K562 (cell line): ENCODE data around the gene RASSF3. TPM values are rescaled to one million over a fixed set of nuclear protein-coding genes. Genes with fewer than 3 reads are reported as not detected.

ENCODE experiments used
- ATAC-seq: fragments of 200-7000 bp; cut with Tn5 transposase; 3 replicates; pipeline ENCODE4 v1.9.1; 2020; ENCODE audit warnings: moderate library complexity
- BruUV-seq: library from RNA; stranded (reverse); fragments of 400-500 nt; replicated peaks from 2 replicates; lab custom pipeline; 2021; lab: Mats Ljungman, UMichigan
- CTCF ChIA-PET: fragments of 300-600 bp; formaldehyde crosslinking; extraction: SDS; loops from one replicate; lab custom pipeline; 2021; ENCODE audit warnings: low intra/inter-chr PET ratio; lab: Yijun Ruan, JAX
- POLR2A ChIA-PET: fragments of 300-600, 350-650 bp; sonication (Branson Sonifier 250); formaldehyde crosslinking; extraction: SDS; loops from one replicate; lab custom pipeline; 2021; ENCODE audit warnings: antibody characterized with exemption, inconsistent platforms; lab: Yijun Ruan, JAX
- DNase-seq, 4 experiments: peaks; one replicate each; pipeline versions ENCODE4 v3.0.0 to v3.0.0-alpha.2; 2011 to 2018; ENCODE audit warnings: low spot score in 3 of 4, mixed read lengths in 3 of 4; ENCODE audit errors: extremely low read depth in 1 of 4
- FAIRE-seq: peaks from 2 replicates; lab custom pipeline; 2011; peaks lifted over from hg19 to GRCh38; lab: Jason Lieb, UNC
- H2AFZ ChIP-seq: 2 replicates; pipeline ENCODE4 v1.6.0; 2011; ENCODE audit warnings: low read depth, low read length, control low read depth, inconsistent platforms
- H3K27ac ChIP-seq: fragments of 200-600 bp; 3 replicates; pipeline ENCODE4 v1.8.0; 2011; ENCODE audit warnings: low read depth, mild to moderate bottlenecking, control low read depth, inconsistent platforms, low read length, moderate library complexity, mixed read lengths; ENCODE audit errors: extremely low read depth
- H3K27me3 ChIP-seq, 2 experiments: fragments of 300-600 bp in 1 of 2; 2 replicates in 1 of 2; 3 replicates in 1 of 2; pipeline versions ENCODE4 v1.6.0 to v1.8.0; 2011; ENCODE audit warnings: inconsistent platforms in 2 of 2, low read length in 2 of 2, mild to moderate bottlenecking in 1 of 2, mixed read lengths in 1 of 2, moderate library complexity in 1 of 2; ENCODE audit not compliant: control insufficient read depth in 2 of 2, insufficient read depth in 2 of 2
- H3K36me3 ChIP-seq: fragments of 300-600 bp; 3 replicates; pipeline ENCODE4 v1.8.0; 2011; ENCODE audit warnings: mild to moderate bottlenecking, low read length, inconsistent platforms; ENCODE audit not compliant: control insufficient read depth, insufficient read depth
- H3K4me1 ChIP-seq, 2 experiments: fragments of 200-600 bp in 1 of 2; replicated peaks in 1 of 2; 2 replicates in 1 of 2; 3 replicates in 1 of 2; pipeline versions ENCODE4 v1.5.1 to v1.8.0; 2011; ENCODE audit warnings: inconsistent platforms in 2 of 2, low read length in 2 of 2, mild to moderate bottlenecking in 1 of 2, mixed read lengths in 1 of 2, moderate library complexity in 1 of 2; ENCODE audit not compliant: control insufficient read depth in 2 of 2, insufficient read depth in 2 of 2
- H3K4me2 ChIP-seq: 2 replicates; pipeline ENCODE4 v1.6.1; 2011; ENCODE audit warnings: low read length, control low read depth, inconsistent platforms, mixed read lengths; ENCODE audit not compliant: insufficient read depth
- H3K4me3 ChIP-seq: fragments of 200-600 bp; sonication (generic), shearing (Covaris generic); 2 replicates; pipeline ENCODE4 v1.5.1; 2016; ENCODE audit warnings: control low read depth, inconsistent platforms
- H3K79me2 ChIP-seq: fragments of 200-600 bp; 3 replicates; pipeline ENCODE4 v1.8.0; 2011; ENCODE audit warnings: low read length, inconsistent platforms; ENCODE audit not compliant: control insufficient read depth, insufficient read depth
- H3K9ac ChIP-seq, 2 experiments: 2 replicates each; pipeline versions ENCODE4 v1.6.0 to v1.6.1; 2011; ENCODE audit warnings: low read depth in 2 of 2, low read length in 2 of 2, control low read depth in 1 of 2, inconsistent platforms in 1 of 2, mild to moderate bottlenecking in 1 of 2, mixed read lengths in 1 of 2; ENCODE audit not compliant: insufficient read depth in 1 of 2
- H3K9me1 ChIP-seq: one replicate; pipeline ENCODE4 v1.6.0; 2011; ENCODE audit warnings: inconsistent platforms, mild to moderate bottlenecking, low read length, moderate library complexity; ENCODE audit not compliant: control insufficient read depth, insufficient read depth
- H3K9me3 ChIP-seq: replicated peaks from 2 replicates; pipeline ENCODE4 v1.5.1; 2011; ENCODE audit warnings: low read depth, low read length, inconsistent platforms; ENCODE audit not compliant: control insufficient read depth, insufficient read depth
- H4K20me1 ChIP-seq: replicated peaks from 2 replicates; pipeline ENCODE4 v1.6.1; 2011; ENCODE audit warnings: low read length, inconsistent platforms, mixed read lengths; ENCODE audit not compliant: control insufficient read depth, insufficient read depth
- CBFA2T2 ChIP-seq: fragments of 450-650 bp; conservative IDR thresholded peaks from 2 replicates; pipeline ENCODE4 v1.6.1; 2017; ENCODE audit warnings: mild to moderate bottlenecking
- CHD4 ChIP-seq: fragments of 200-600 bp; sonication (generic); IDR thresholded peaks from 3 replicates; pipeline ENCODE4 v1.6.1; 2012; ENCODE audit warnings: low read depth, mild to moderate bottlenecking, mixed read lengths, low read length, inconsistent platforms; ENCODE audit not compliant: insufficient read depth, insufficient replicate concordance, poor library complexity, severe bottlenecking
- ESRRB ChIP-seq: fragments of 250-450 bp; sonication (Bioruptor Pico); IDR thresholded peaks from 2 replicates; pipeline ENCODE4 v1.5.0; 2020; ENCODE audit warnings: mild to moderate bottlenecking, moderate library complexity, borderline replicate concordance
- NRF1 ChIP-seq, 2 experiments: fragments of 450-650 bp; IDR thresholded peaks in 1 of 2; conservative IDR thresholded peaks in 1 of 2; 2 replicates each; pipeline ENCODE4 v1.6.1; 2014; ENCODE audit warnings: mild to moderate bottlenecking in 2 of 2
- PCBP1 ChIP-seq: fragments of 200-400 bp; formaldehyde crosslinking; IDR thresholded peaks from 2 replicates; pipeline ENCODE4 v1.6.1; 2018; ENCODE audit warnings: mild to moderate bottlenecking, low read depth, low read length; ENCODE audit not compliant: poor library complexity, severe bottlenecking
- POLR2H ChIP-seq: IDR thresholded peaks from 2 replicates; pipeline ENCODE4 v1.6.1; 2016; ENCODE audit warnings: missing genetic modification characterization, low read depth, mild to moderate bottlenecking, control low read depth, missing compliant biosample characterization, moderate library complexity
- POLR3A ChIP-seq: IDR thresholded peaks from 2 replicates; pipeline ENCODE4 v1.6.1; 2011; ENCODE audit warnings: borderline replicate concordance, mild to moderate bottlenecking, moderate library complexity; ENCODE audit not compliant: insufficient read length, insufficient read depth; ENCODE audit errors: extremely low read depth
- SIN3B ChIP-seq: fragments of 450-650 bp; IDR thresholded peaks from 2 replicates; pipeline ENCODE4 v1.6.1; 2017; ENCODE audit warnings: low read depth, mild to moderate bottlenecking, moderate library complexity
- SIRT6 ChIP-seq: IDR thresholded peaks from one replicate; pipeline ENCODE4 v1.6.1; 2012; ENCODE audit warnings: low read depth, mild to moderate bottlenecking, control low read depth, inconsistent platforms, low read length, moderate library complexity
- SOX6 ChIP-seq: fragments of 450-650 bp; IDR thresholded peaks from 2 replicates; pipeline ENCODE4 v1.6.1; 2014; ENCODE audit warnings: mild to moderate bottlenecking
- TAF9B ChIP-seq: fragments of 450-650 bp; IDR thresholded peaks from 2 replicates; pipeline ENCODE4 v1.6.1; 2018; ENCODE audit warnings: mild to moderate bottlenecking; ENCODE audit not compliant: partially characterized antibody
- TBP ChIP-seq: optimal IDR thresholded peaks from 2 replicates; pipeline ENCODE3; 2011; ENCODE audit warnings: low read depth, low read length, improper control_type of control experiment
- ZNF586 ChIP-seq: fragments of 450-650 bp; formaldehyde crosslinking; conservative IDR thresholded peaks from 2 replicates; pipeline ENCODE4 v1.4.0; 2020; ENCODE audit warnings: mild to moderate bottlenecking, moderate library complexity
- in situ Hi-C: fragments of 300-500 bp; cut with MboI; formaldehyde crosslinking; loops from 4 replicates; pipeline ENCODE4 v1.15.0; 2018; ENCODE audit warnings: inconsistent platforms, mixed read lengths
- intact Hi-C: fragments of 100-400 bp; cut with micrococcal nuclease; formaldehyde crosslinking; loops from 2 replicates; pipeline ENCODE4 v1.14.2; 2022
- polyA plus RNA-seq, 8 experiments: library from polyadenylated mRNA; depleted of rRNA in 4 of 8; stranded (reverse) in 5 of 8; unstranded in 3 of 8; fragments of >200 nt; fragmentation: Nextera tagmentation in 2 of 8; fragmentation: Illumina TruSeq in 1 of 8; extraction: Ambion mirVana in 2 of 8; extraction: Trizol in 1 of 8; gene quantifications; 2 replicates each; pipeline versions ENCODE4 v1.2.1 to v1.2.3, GENCODE V29; 2011 to 2014; ENCODE audit warnings: inconsistent platforms in 1 of 8, missing spikeins in 1 of 8
- total RNA-seq, 7 experiments: library from RNA; depleted of rRNA in 6 of 7; stranded (reverse); fragments of >200 nt in 6 of 7; fragmentation: Illumina TruSeq in 2 of 7; extraction: Trizol in 2 of 7; gene quantifications; 2 replicates each; pipeline versions ENCODE4 v1.2.1 to v1.2.3, GENCODE V29; 2011 to 2021; ENCODE audit warnings: low replicate concordance in 1 of 7
- TF ChIP-seq, protein P1 (sequence below): fragments of 250-450 bp; sonication (Bioruptor Pico); IDR thresholded peaks from 2 replicates; pipeline ENCODE4 v1.4.0; 2020; ENCODE audit warnings: borderline replicate concordance
- TF ChIP-seq, protein P2 (sequence below): fragments of 450-650 bp; formaldehyde crosslinking; IDR thresholded peaks from 2 replicates; pipeline ENCODE4 v1.4.0; 2020; ENCODE audit warnings: mild to moderate bottlenecking, moderate library complexity
- TF ChIP-seq, protein P3 (sequence below): conservative IDR thresholded peaks from 2 replicates; pipeline ENCODE4 v1.6.1; 2011; ENCODE audit warnings: low read depth, mild to moderate bottlenecking, low read length; ENCODE audit not compliant: control insufficient read depth

The RASSF3 gene
- total and polyA plus RNA-seq, 9 of the 15 experiments (the other 6 are each of a cell fraction or from before 2014, with no cell fraction given), result 3.7 to 39.2 (median 20.2) TPM

DNA sequence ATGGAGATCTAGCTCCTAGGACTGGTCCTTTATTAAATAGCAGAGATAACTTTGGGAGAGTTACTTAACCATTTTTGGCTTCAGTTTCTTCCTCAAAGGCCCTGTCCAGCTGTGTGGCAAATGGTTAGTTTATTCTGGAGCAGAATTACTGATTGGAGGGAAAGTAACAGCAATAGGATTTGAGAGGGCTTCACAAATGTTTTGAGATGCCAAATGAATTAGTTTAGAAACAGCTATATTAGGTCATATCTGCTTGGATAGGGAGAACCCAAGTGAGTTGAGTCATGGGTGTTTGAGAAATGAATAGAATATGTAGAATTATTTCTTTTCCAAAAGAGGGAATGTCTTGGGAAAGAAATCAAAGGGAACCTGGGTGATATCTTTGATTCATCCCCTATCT, 17.5 kb downstream of the RASSF3 start:
- POLR2A ChIA-PET, result interaction anchor here (0.7 kb wide), 1 partner anchor 172 kb away, joined by 3 read pairs; no protein-coding TSS in a partner anchor
- DNase-seq, result no peak
- FAIRE-seq, result no peak
- H4K20me1 ChIP-seq, result no peaks in the 10 kb centered on the region
- no peak overlapping the region for H3K4me2 ChIP-seq
- no peaks in the 10 kb centered on the region for H3K9me3 ChIP-seq
- TF ChIP-seq PCBP1 (no peak), SIRT6 (no peak), TBP (no peak), POLR3A (no peak), SOX6 (no peak), SIN3B (no peak), TAF9B (no peak), ZNF586 (CRISPR knock-in tag) (no peak), CHD4 (no peak), NRF1 (conservative IDR thresholded peaks at IDR 0.05 in 1 of 2, IDR thresholded peaks at IDR 0.05 in 1 of 2) (no peak), CBFA2T2 (no peak), POLR2H (tag) (no peak), ESRRB (CRISPR knock-in tag) (no peak)
- TF ChIP-seq, protein P1, sequence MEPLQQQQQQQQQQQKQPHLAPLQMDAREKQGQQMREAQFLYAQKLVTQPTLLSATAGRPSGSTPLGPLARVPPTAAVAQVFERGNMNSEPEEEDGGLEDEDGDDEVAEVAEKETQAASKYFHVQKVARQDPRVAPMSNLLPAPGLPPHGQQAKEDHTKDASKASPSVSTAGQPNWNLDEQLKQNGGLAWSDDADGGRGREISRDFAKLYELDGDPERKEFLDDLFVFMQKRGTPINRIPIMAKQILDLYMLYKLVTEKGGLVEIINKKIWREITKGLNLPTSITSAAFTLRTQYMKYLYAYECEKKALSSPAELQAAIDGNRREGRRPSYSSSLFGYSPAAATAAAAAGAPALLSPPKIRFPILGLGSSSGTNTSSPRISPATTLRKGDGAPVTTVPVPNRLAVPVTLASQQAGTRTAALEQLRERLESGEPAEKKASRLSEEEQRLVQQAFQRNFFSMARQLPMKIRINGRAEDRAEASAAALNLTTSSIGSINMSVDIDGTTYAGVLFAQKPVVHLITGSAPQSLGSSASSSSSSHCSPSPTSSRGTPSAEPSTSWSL (CRISPR knock-in tag), result no peak
- TF ChIP-seq, protein P2, sequence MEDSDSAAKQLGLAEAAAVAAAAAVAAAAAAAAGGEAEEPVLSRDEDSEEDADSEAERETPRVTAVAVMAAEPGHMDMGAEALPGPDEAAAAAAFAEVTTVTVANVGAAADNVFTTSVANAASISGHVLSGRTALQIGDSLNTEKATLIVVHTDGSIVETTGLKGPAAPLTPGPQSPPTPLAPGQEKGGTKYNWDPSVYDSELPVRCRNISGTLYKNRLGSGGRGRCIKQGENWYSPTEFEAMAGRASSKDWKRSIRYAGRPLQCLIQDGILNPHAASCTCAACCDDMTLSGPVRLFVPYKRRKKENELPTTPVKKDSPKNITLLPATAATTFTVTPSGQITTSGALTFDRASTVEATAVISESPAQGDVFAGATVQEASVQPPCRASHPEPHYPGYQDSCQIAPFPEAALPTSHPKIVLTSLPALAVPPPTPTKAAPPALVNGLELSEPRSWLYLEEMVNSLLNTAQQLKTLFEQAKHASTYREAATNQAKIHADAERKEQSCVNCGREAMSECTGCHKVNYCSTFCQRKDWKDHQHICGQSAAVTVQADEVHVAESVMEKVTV (CRISPR knock-in tag), result no peak
- TF ChIP-seq, protein P3, sequence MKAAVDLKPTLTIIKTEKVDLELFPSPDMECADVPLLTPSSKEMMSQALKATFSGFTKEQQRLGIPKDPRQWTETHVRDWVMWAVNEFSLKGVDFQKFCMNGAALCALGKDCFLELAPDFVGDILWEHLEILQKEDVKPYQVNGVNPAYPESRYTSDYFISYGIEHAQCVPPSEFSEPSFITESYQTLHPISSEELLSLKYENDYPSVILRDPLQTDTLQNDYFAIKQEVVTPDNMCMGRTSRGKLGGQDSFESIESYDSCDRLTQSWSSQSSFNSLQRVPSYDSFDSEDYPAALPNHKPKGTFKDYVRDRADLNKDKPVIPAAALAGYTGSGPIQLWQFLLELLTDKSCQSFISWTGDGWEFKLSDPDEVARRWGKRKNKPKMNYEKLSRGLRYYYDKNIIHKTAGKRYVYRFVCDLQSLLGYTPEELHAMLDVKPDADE, result no peak
- H3K79me2 ChIP-seq, result peaks cover 92% of the 10 kb centered on the region
- intact Hi-C loops, result loop anchor here (5.0 kb wide), 2 partner anchors 40 to 70 kb away; no protein-coding TSS in a partner anchor
- ATAC-seq, result no peak
- H3K27me3 ChIP-seq, result no peaks in the 10 kb centered on the region
- no peak overlapping the region for H3K27ac ChIP-seq
- peaks cover 11 to 23% of the 10 kb centered on the region in 2 experiments; a peak in 2 of 5 replicates for H3K4me1 ChIP-seq
- no TSS peak for BruUV-seq
- CTCF ChIA-PET, result no interaction called here
- in situ Hi-C loops, result no loop called here
- H3K36me3 ChIP-seq, result peaks cover 18% of the 10 kb centered on the region; the same call in 2 of the 3 replicates
- H3K4me3 ChIP-seq, result no peak overlapping the region
- no peak overlapping the region for H3K9ac ChIP-seq
- no peak overlapping the region for H2AFZ ChIP-seq
- H3K9me1 ChIP-seq, result no peaks in the 10 kb centered on the region
